ENCODE data around the gene USP17L11. TPM values are rescaled to one million over a fixed set of nuclear protein-coding genes. Genes with fewer than 3 reads are reported as not detected.
"Not testable (repeated sequence)": the region's sequence is repeated elsewhere in the genome, so short reads cannot be mapped to it uniquely, and the experiment has no call there.

Gene USP17L11
- not detected in 2 replicates for total RNA-seq (ENCODE audit: low replicate concordance)
- long read RNA-seq, result 0 reads

- not testable (repeated sequence) for DNase-seq (ENCODE audit: extremely low spot score, unreplicated experiment); H3K9me3 Mint-ChIP-seq; H3K27ac Mint-ChIP-seq; H3K36me3 Mint-ChIP-seq; H3K4me1 Mint-ChIP-seq (ENCODE audit: unreplicated experiment); H3K27me3 Mint-ChIP-seq; H3K4me3 Mint-ChIP-seq
These were observed at the start of gene USP17L11 for GRCh38 chr4:9215105-9215504. Gene USP17L11 (plus strand): TSS chr4:9215405. CDS start chr4:9215405, 0 bp downstream.

- not testable (repeated sequence) for H3K4me1 Mint-ChIP-seq (ENCODE audit: unreplicated experiment); H3K36me3 Mint-ChIP-seq
These were observed 49.2 kb upstream of the USP17L11 start for GRCh38 chr4:9165990-9166389.

GRCh38 chr4:9169791-9170459 is 45.3 kb upstream of the USP17L11 start, which contains the start of gene FAM90A26:
Gene FAM90A26 (plus strand): TSS chr4:9170409. CDS start chr4:9173173, 2,764 bp downstream.
- H3K27me3 Mint-ChIP-seq; H3K9me3 Mint-ChIP-seq; H3K4me1 Mint-ChIP-seq (ENCODE audit: unreplicated experiment); H3K4me3 Mint-ChIP-seq; H3K36me3 Mint-ChIP-seq; H3K27ac Mint-ChIP-seq; DNase-seq (ENCODE audit: extremely low spot score, unreplicated experiment): not testable (repeated sequence)

More at GRCh38 chr4:9165990-9166389, 49.2 kb upstream of the USP17L11 start:
- not testable (repeated sequence) for H3K27ac Mint-ChIP-seq; H3K27me3 Mint-ChIP-seq; DNase-seq (ENCODE audit: extremely low spot score, unreplicated experiment); H3K4me3 Mint-ChIP-seq; H3K9me3 Mint-ChIP-seq

GRCh38 chr4:9210357-9210756 is 4.8 kb upstream of the USP17L11 start, which contains the start of gene USP17L10:
Gene USP17L10 (plus strand): TSS chr4:9210657. CDS start chr4:9210657, 0 bp downstream.
- not testable (repeated sequence) for H3K4me3 Mint-ChIP-seq; H3K9me3 Mint-ChIP-seq; DNase-seq (ENCODE audit: extremely low spot score, unreplicated experiment); H3K4me1 Mint-ChIP-seq (ENCODE audit: unreplicated experiment); H3K27me3 Mint-ChIP-seq; H3K27ac Mint-ChIP-seq; H3K36me3 Mint-ChIP-seq

- not testable (repeated sequence) for H3K27me3 Mint-ChIP-seq; DNase-seq (ENCODE audit: extremely low spot score, unreplicated experiment); H3K27ac Mint-ChIP-seq; H3K4me1 Mint-ChIP-seq (ENCODE audit: unreplicated experiment); H3K9me3 Mint-ChIP-seq; H3K36me3 Mint-ChIP-seq; H3K4me3 Mint-ChIP-seq
These were observed 504 bp upstream of the USP17L11 start for GRCh38 chr4:9214701-9215100.

GRCh38 chr4:9219852-9220251 is 4.6 kb downstream of the USP17L11 start, which contains the start of gene USP17L12:
Gene USP17L12 (plus strand): TSS chr4:9220152. CDS start chr4:9220152, 0 bp downstream.
- H3K27ac Mint-ChIP-seq; DNase-seq (ENCODE audit: extremely low spot score, unreplicated experiment); H3K9me3 Mint-ChIP-seq; H3K4me3 Mint-ChIP-seq; H3K4me1 Mint-ChIP-seq (ENCODE audit: unreplicated experiment); H3K27me3 Mint-ChIP-seq; H3K36me3 Mint-ChIP-seq: not testable (repeated sequence)

GRCh38 chr4:9224596-9224995 is 9.4 kb downstream of the USP17L11 start, which contains the start of gene USP17L13:
Gene USP17L13 (plus strand): TSS chr4:9224896. CDS start chr4:9224896, 0 bp downstream.
- DNase-seq (ENCODE audit: extremely low spot score, unreplicated experiment); H3K9me3 Mint-ChIP-seq; H3K36me3 Mint-ChIP-seq; H3K4me3 Mint-ChIP-seq; H3K27ac Mint-ChIP-seq; H3K4me1 Mint-ChIP-seq (ENCODE audit: unreplicated experiment); H3K27me3 Mint-ChIP-seq: not testable (repeated sequence)

GRCh38 chr4:9230249-9230648 is 15.0 kb downstream of the USP17L11 start:
- H3K36me3 Mint-ChIP-seq; H3K4me3 Mint-ChIP-seq; DNase-seq (ENCODE audit: extremely low spot score, unreplicated experiment); H3K9me3 Mint-ChIP-seq; H3K27me3 Mint-ChIP-seq; H3K27ac Mint-ChIP-seq; H3K4me1 Mint-ChIP-seq (ENCODE audit: unreplicated experiment): not testable (repeated sequence)

GRCh38 chr4:9234085-9234484 is 18.9 kb downstream of the USP17L11 start, which contains the start of gene USP17L15:
Gene USP17L15 (plus strand): TSS chr4:9234385. CDS start chr4:9234385, 0 bp downstream.
- not testable (repeated sequence) for H3K27ac Mint-ChIP-seq, H3K4me3 Mint-ChIP-seq, H3K36me3 Mint-ChIP-seq

GRCh38 chr4:9238461-9238860 is 23.3 kb downstream of the USP17L11 start:
- not testable (repeated sequence) for DNase-seq (ENCODE audit: extremely low spot score, unreplicated experiment); H3K27me3 Mint-ChIP-seq

More at GRCh38 chr4:9234085-9234484, 18.9 kb downstream of the USP17L11 start, which contains the start of gene USP17L15:
- DNase-seq (ENCODE audit: extremely low spot score, unreplicated experiment); H3K4me1 Mint-ChIP-seq (ENCODE audit: unreplicated experiment); H3K27me3 Mint-ChIP-seq; H3K9me3 Mint-ChIP-seq: not testable (repeated sequence)

GRCh38 chr4:9243579-9243978 is 28.4 kb downstream of the USP17L11 start, which contains the start of gene USP17L17:
Gene USP17L17 (plus strand): TSS chr4:9243879. CDS start chr4:9243879, 0 bp downstream.
- H3K4me3 Mint-ChIP-seq; H3K27me3 Mint-ChIP-seq; H3K27ac Mint-ChIP-seq; DNase-seq (ENCODE audit: extremely low spot score, unreplicated experiment); H3K4me1 Mint-ChIP-seq (ENCODE audit: unreplicated experiment); H3K9me3 Mint-ChIP-seq; H3K36me3 Mint-ChIP-seq: not testable (repeated sequence)

More at GRCh38 chr4:9238461-9238860, 23.3 kb downstream of the USP17L11 start:
- H3K9me3 Mint-ChIP-seq; H3K4me1 Mint-ChIP-seq (ENCODE audit: unreplicated experiment); H3K4me3 Mint-ChIP-seq; H3K36me3 Mint-ChIP-seq; H3K27ac Mint-ChIP-seq: not testable (repeated sequence)

GRCh38 chr4:9247953-9248680 is 32.9 kb downstream of the USP17L11 start, which contains the start of gene USP17L18:
Gene USP17L18 (plus strand): TSS chr4:9248630. CDS start chr4:9248630, 0 bp downstream.
- not testable (repeated sequence) for H3K4me3 Mint-ChIP-seq; H3K9me3 Mint-ChIP-seq; H3K36me3 Mint-ChIP-seq; H3K27ac Mint-ChIP-seq; H3K4me1 Mint-ChIP-seq (ENCODE audit: unreplicated experiment); H3K27me3 Mint-ChIP-seq
- peak; percentile 62 for DNase-seq (ENCODE audit: extremely low spot score, unreplicated experiment)

GRCh38 chr4:9253078-9253477 is 37.9 kb downstream of the USP17L11 start, which contains the start of gene USP17L19:
Gene USP17L19 (plus strand): TSS chr4:9253378. CDS start chr4:9253378, 0 bp downstream.
- not testable (repeated sequence) for DNase-seq (ENCODE audit: extremely low spot score, unreplicated experiment); H3K4me1 Mint-ChIP-seq (ENCODE audit: unreplicated experiment); H3K36me3 Mint-ChIP-seq; H3K9me3 Mint-ChIP-seq; H3K27ac Mint-ChIP-seq; H3K27me3 Mint-ChIP-seq; H3K4me3 Mint-ChIP-seq
